Measurements from ENCODE around the gene EPHA1.

Gene EPHA1

GRCh38 chr7:143368387-143368786 is 40.3 kb downstream of the EPHA1 start:
- no peak for DNase-seq

GRCh38 chr7:143367972-143368371 is 40.7 kb downstream of the EPHA1 start:
- no peak for DNase-seq

- no peak for DNase-seq
Measured at GRCh38 chr7:143363016-143363937, 45.4 kb downstream of the EPHA1 start.

- DNase-seq = peak; percentile 76
Measured at GRCh38 chr7:143362131-143363015, 46.3 kb downstream of the EPHA1 start, which contains the start of gene FAM131B. FAM131B (minus strand) TSS chr7:143362713; CDS start chr7:143362603, 110 bp downstream.

- DNase-seq = no peak
Measured at GRCh38 chr7:143361552-143362130, 47.0 kb downstream of the EPHA1 start.

GRCh38 chr7:143360788-143361551 is 47.7 kb downstream of the EPHA1 start:
- no peak for DNase-seq

- no peak for DNase-seq
Measured at GRCh38 chr7:143359771-143360353, 48.8 kb downstream of the EPHA1 start.

- no peak for DNase-seq
Measured at GRCh38 chr7:143358626-143359025, 50.0 kb downstream of the EPHA1 start.

- no peak for DNase-seq
Measured at GRCh38 chr7:143356414-143357050, 52.1 kb downstream of the EPHA1 start.

- DNase-seq = no peak
Measured at GRCh38 chr7:143355450-143356385, 52.9 kb downstream of the EPHA1 start.

- no peak for DNase-seq
Measured at GRCh38 chr7:143354965-143355364, 53.7 kb downstream of the EPHA1 start.

- no peak for DNase-seq
Measured at GRCh38 chr7:143354376-143354775, 54.3 kb downstream of the EPHA1 start.

GRCh38 chr7:143352531-143353002 is 56.1 kb downstream of the EPHA1 start:
- no peak for DNase-seq

- no peak for DNase-seq
Measured at GRCh38 chr7:143351574-143351973, 57.1 kb downstream of the EPHA1 start.

GRCh38 chr7:143351060-143351459 is 57.6 kb downstream of the EPHA1 start:
- no peak for DNase-seq

GRCh38 chr7:143347950-143348349 is 60.7 kb downstream of the EPHA1 start:
- DNase-seq = no peak

GRCh38 chr7:143346018-143346417 is 62.6 kb downstream of the EPHA1 start:
- DNase-seq = no peak

GRCh38 chr7:143345428-143345900 is 63.2 kb downstream of the EPHA1 start:
- DNase-seq = peak; percentile 84

- no peak for DNase-seq
Measured at GRCh38 chr7:143343596-143343995, 65.1 kb downstream of the EPHA1 start.

- DNase-seq = peak; percentile 26
Measured at GRCh38 chr7:143341842-143342241, 66.8 kb downstream of the EPHA1 start.
